Effector memory CD8-positive, alpha-beta T cell (primary cell): ENCODE measurements around the gene NRIP1.
A peak's percentile ranks its signal among the peaks of the same experiment; 100 is the strongest.

ENCODE experiments used
- ATAC-seq: fragments of 150-1000 bp; cut with Tn5 transposase; replicated peaks from 2 replicates; pipeline ENCODE4 v1.10.0; 2021; ENCODE audit warnings: mild to moderate bottlenecking, moderate library complexity
- DNase-seq, 3 experiments: peaks; one replicate each; pipeline ENCODE4 v3.0.0; 2021
- H3K27ac Mint-ChIP-seq, 2 donors: one replicate each; pipeline ENCODE4 v1.8.0; 2022; ENCODE audit warnings: mild to moderate bottlenecking in 2 of 2, mixed read lengths in 2 of 2, moderate library complexity in 2 of 2
- H3K27me3 Mint-ChIP-seq, 2 donors: one replicate each; pipeline ENCODE4 v1.8.0; 2022; ENCODE audit warnings: mixed read lengths in 2 of 2
- H3K36me3 Mint-ChIP-seq: one replicate; pipeline ENCODE4 v1.8.0; 2022; ENCODE audit warnings: mild to moderate bottlenecking, moderate library complexity, mixed read lengths; ENCODE audit not compliant: insufficient read depth
- H3K4me1 Mint-ChIP-seq, 2 donors: one replicate each; pipeline ENCODE4 v1.8.0; 2022; ENCODE audit warnings: low read depth in 2 of 2, mixed read lengths in 2 of 2
- H3K4me3 Mint-ChIP-seq, 2 donors: one replicate each; pipeline ENCODE4 v1.8.0; 2022; ENCODE audit warnings: mild to moderate bottlenecking in 2 of 2, mixed read lengths in 2 of 2, moderate library complexity in 2 of 2
- H3K9me3 Mint-ChIP-seq, 2 donors: one replicate each; pipeline ENCODE4 v1.8.0; 2022; ENCODE audit warnings: mixed read lengths in 2 of 2
- total RNA-seq, 9 experiments: gene quantifications; one replicate each; lab custom pipeline; 2026; lab: John Stamatoyannopoulos, UW

NRIP1 gene
- total RNA-seq, result 13.8 to 164 (median 46.3) reads per million in 9 experiments

DNA sequence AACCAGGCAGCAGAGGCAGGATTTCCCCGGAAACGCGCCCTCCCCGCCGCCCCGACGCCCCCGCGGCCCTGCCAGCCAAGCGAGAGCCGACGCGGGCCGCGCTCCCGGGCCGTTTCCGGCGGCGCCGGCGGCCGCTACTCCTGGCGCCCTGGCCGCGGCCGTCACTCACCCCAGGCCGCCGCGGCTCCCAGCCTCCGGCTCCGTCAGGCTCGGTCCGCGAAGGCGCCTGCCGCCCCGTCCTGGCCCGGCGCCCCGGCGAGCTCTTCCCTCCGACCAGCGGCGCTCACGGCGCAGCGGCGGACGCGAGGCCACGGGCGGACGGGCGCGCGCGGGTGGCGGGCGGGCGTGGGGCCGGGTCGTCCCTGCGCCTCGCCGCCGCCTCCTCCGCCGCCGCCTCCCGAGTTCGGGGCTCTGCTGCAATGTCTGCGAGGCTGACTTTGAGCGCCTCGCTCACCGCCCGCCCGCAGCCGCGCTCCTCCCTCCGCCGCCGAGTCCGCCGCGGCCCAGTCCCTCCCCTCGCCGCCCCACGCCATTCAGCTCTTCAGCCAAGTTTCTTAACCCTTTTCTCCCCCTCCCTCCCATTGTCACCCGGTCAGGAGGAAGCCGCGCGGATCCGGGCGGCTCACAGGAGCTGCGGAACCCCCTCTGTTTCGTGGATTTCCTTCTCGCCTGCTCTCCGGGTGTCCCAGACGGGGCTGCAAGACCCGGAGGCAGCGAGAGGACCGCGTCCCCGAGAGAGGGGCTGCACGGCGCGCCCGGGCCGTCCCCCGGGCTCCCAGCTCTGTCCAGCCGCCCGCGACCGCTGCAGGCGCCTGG lies at the start of gene NRIP1:
Gene NRIP1 (minus strand): TSS at position 425 of the 816 bp plus-strand sequence. CDS start 96,808 bp downstream, outside the sequence.
- peak; percentile 76 to 82 (median 79) for DNase-seq
- Mint-ChIP-seq H3K36me3 (peaks cover 24% of the 10 kb centered on the region), H3K4me3 (peak within 1 kb of the TSS; percentile 95 to 97), H3K4me1 (peaks cover 33 to 35% of the 10 kb centered on the region in 2 donors), H3K27me3 (peaks cover 0 to 8% of the 10 kb centered on the region in 2 donors), H3K9me3 (no peaks in the 10 kb centered on the region), H3K27ac (peak within 1 kb of the TSS; percentile 97)
- ATAC-seq, result peak; percentile 80

DNA sequence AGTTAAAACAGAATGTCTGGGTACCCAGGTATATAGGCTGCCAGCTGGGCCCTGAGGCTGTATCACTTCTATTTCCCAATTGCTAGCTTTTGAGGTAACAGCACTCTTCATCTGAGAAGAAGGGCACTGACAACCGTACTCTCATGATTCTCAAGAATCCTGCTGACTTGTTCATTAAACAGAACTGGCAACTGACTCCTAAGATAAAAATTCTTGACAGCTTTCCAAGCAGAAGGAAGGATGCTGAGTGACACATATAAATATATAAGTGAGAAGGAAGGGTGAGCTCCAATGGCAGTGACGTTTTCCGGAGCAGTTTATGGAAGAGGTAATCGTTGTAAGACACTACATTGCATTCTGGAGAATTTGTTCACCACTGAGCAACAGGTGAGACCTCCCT lies 48.1 kb upstream of the NRIP1 start:
- no peak overlapping the region for H3K27ac Mint-ChIP-seq

DNA sequence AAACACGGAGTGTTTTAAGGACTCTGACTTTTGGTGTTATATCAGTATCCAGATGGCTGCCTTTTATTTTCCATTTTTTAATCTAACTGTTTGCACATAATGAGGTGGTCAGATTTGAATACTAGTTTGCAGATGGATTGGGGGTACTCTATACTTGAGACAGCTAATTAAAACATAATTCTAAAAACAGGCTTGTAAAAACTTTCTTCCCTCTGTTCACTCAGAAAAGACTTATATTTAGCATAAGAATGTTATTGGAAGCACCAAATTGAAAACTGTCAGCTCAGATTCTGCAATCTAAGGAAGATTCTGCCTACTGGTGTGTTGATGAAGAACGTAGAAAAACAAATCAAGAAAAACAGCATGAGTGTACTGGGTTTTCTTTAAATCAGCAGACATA lies 44.0 kb upstream of the NRIP1 start:
- H3K4me1 Mint-ChIP-seq, result no peaks in the 10 kb centered on the region
- H3K9me3 Mint-ChIP-seq, result no peaks in the 10 kb centered on the region
- H3K36me3 Mint-ChIP-seq, result no peaks in the 10 kb centered on the region
- DNase-seq (no peak), ATAC-seq (no peak)
- no peak overlapping the region for H3K27ac Mint-ChIP-seq
- no peak overlapping the region for H3K4me3 Mint-ChIP-seq
- H3K27me3 Mint-ChIP-seq, result peaks cover 0 to 16% of the 10 kb centered on the region in 2 donors

More for the DNA sequence above, 48.1 kb upstream of the NRIP1 start:
- H3K4me3 Mint-ChIP-seq, result no peak overlapping the region
- H3K4me1 Mint-ChIP-seq, result no peaks in the 10 kb centered on the region
- no peaks in the 10 kb centered on the region for H3K9me3 Mint-ChIP-seq
- ATAC-seq (no peak), DNase-seq (no peak)
- no peaks in the 10 kb centered on the region for H3K36me3 Mint-ChIP-seq
- H3K27me3 Mint-ChIP-seq, result peaks cover 0 to 26% of the 10 kb centered on the region in 2 donors

DNA sequence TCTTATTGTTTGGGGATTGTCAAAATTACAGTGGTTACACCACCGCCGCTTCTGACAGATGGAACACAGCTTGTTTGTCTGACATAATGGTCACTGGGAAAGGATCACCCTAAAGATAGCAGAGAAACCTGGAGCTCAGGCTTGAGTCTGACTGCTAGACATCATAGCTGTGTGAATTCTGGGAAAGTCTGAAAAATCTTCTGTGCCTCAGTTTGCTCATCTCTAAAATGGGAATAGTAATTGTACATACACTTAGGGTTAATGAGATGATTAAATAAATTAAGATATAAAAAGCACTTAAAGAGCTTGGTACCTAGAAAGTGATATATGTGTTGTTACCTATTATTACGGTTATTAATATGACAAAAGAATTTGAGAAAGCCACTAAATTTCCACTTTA lies 39.7 kb upstream of the NRIP1 start:
- Mint-ChIP-seq H3K4me3 (no peak overlapping the region), H3K4me1 (no peaks in the 10 kb centered on the region), H3K9me3 (no peaks in the 10 kb centered on the region), H3K27ac (no peak overlapping the region), H3K27me3 (peaks cover 0 to 6% of the 10 kb centered on the region in 2 donors), H3K36me3 (no peaks in the 10 kb centered on the region)
- DNase-seq (no peak), ATAC-seq (no peak)

DNA sequence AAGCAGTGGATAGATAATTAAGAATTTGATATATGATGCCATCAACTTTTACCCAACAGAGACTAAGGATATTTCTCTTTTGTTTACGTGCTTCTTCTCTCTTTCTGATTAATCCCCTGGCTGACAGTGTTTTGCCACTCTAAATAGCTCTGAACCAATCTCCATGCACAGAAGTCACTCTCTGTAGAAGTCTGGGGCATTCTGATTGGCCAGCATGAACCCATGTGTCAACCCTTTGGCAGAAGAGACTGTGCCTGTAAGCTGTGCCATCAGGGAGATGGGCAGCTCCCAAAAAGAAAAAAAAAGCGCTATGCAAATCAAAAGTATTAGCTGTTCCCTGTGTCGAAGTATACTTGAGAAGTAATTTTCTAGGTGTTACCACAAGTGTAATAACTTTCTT lies 34.1 kb upstream of the NRIP1 start:
- Mint-ChIP-seq H3K27me3 (no peaks in the 10 kb centered on the region), H3K27ac (no peak overlapping the region), H3K4me3 (no peak overlapping the region), H3K4me1 (no peaks in the 10 kb centered on the region), H3K9me3 (no peaks in the 10 kb centered on the region), H3K36me3 (no peaks in the 10 kb centered on the region)
- DNase-seq, result no peak
- ATAC-seq, result no peak

DNA sequence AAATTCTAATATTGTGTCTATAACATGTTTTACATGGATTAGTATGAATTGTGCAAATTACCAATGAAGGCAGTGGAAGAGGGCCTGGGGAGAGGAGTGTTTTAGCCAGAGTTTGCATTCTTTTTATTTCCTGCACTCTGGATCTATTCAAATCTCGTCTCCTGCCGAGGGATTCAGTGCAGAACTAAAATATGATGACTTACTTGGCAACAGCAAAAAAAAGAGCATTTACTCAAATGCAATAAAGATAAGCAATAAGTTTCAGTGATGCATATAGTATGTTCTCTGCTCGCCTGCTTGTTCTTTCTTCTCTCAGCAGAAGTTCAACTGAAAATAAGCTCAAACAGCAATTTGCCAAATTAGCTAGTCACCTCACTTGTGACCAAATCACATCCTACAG lies 33.4 kb upstream of the NRIP1 start:
- DNase-seq (no peak), ATAC-seq (no peak)
- no peak overlapping the region for H3K4me3 Mint-ChIP-seq
- no peak overlapping the region for H3K27ac Mint-ChIP-seq
- no peaks in the 10 kb centered on the region for H3K4me1 Mint-ChIP-seq
- no peaks in the 10 kb centered on the region for H3K27me3 Mint-ChIP-seq
- H3K36me3 Mint-ChIP-seq, result no peaks in the 10 kb centered on the region
- H3K9me3 Mint-ChIP-seq, result no peaks in the 10 kb centered on the region

- no peak overlapping the region for H3K4me3 Mint-ChIP-seq
- H3K4me1 Mint-ChIP-seq, result no peaks in the 10 kb centered on the region
- ATAC-seq, result no peak
Measured at GRCh38 chr21:15097580-15097979, 32.8 kb upstream of the NRIP1 start.

GRCh38 chr21:15096146-15096545 lies 31.3 kb upstream of the NRIP1 start:
- Mint-ChIP-seq H3K4me1 (no peaks in the 10 kb centered on the region), H3K36me3 (no peaks in the 10 kb centered on the region), H3K27me3 (peaks cover 0 to under 1% of the 10 kb centered on the region in 2 donors), H3K27ac (no peak overlapping the region), H3K4me3 (no peak overlapping the region), H3K9me3 (no peaks in the 10 kb centered on the region)
- ATAC-seq (no peak), DNase-seq (no peak)

More at GRCh38 chr21:15097580-15097979, 32.8 kb upstream of the NRIP1 start:
- no peaks in the 10 kb centered on the region for H3K36me3 Mint-ChIP-seq
- H3K9me3 Mint-ChIP-seq, result no peaks in the 10 kb centered on the region
- no peaks in the 10 kb centered on the region for H3K27me3 Mint-ChIP-seq
- H3K27ac Mint-ChIP-seq, result no peak overlapping the region
- no peak for DNase-seq

- Mint-ChIP-seq H3K27me3 (peaks cover 0 to 6% of the 10 kb centered on the region in 2 donors), H3K36me3 (no peaks in the 10 kb centered on the region), H3K4me1 (no peaks in the 10 kb centered on the region), H3K4me3 (no peak overlapping the region), H3K27ac (no peak overlapping the region), H3K9me3 (no peaks in the 10 kb centered on the region)
- ATAC-seq (no peak), DNase-seq (no peak)
Measured at GRCh38 chr21:15095326-15095725, 30.5 kb upstream of the NRIP1 start.

DNA sequence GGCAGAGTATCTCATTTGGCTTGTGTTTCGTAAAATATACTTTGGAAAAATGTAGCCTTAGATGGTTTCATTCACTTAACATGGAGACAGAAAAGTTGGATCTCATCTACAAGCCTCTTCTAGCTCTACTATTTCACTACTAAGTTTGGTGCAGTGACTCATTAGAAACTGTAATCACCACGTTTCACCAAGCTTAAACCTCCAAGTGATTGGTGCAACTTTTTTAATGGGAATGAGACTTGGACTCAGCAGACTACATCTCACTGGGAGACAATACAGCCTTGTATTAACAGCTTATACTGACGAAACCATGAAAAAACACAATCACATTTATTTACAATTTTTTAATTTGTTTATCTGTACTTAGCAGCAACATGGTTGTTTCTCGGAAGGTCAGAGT lies 29.9 kb upstream of the NRIP1 start:
- no peak for ATAC-seq
- H3K27ac Mint-ChIP-seq, result no peak overlapping the region
- no peak overlapping the region for H3K4me3 Mint-ChIP-seq
- H3K27me3 Mint-ChIP-seq, result peaks cover 0 to 6% of the 10 kb centered on the region in 2 donors
- no peaks in the 10 kb centered on the region for H3K36me3 Mint-ChIP-seq
- no peaks in the 10 kb centered on the region for H3K9me3 Mint-ChIP-seq
- no peaks in the 10 kb centered on the region for H3K4me1 Mint-ChIP-seq
- no peak for DNase-seq

- H3K4me3 Mint-ChIP-seq, result no peak overlapping the region
- no peaks in the 10 kb centered on the region for H3K4me1 Mint-ChIP-seq
- ATAC-seq (no peak), DNase-seq (no peak)
- no peak overlapping the region for H3K27ac Mint-ChIP-seq
- H3K27me3 Mint-ChIP-seq, result peaks cover 0 to 13% of the 10 kb centered on the region in 2 donors
- no peaks in the 10 kb centered on the region for H3K9me3 Mint-ChIP-seq
- no peaks in the 10 kb centered on the region for H3K36me3 Mint-ChIP-seq
Measured at GRCh38 chr21:15093216-15093615, 28.4 kb upstream of the NRIP1 start.

DNA sequence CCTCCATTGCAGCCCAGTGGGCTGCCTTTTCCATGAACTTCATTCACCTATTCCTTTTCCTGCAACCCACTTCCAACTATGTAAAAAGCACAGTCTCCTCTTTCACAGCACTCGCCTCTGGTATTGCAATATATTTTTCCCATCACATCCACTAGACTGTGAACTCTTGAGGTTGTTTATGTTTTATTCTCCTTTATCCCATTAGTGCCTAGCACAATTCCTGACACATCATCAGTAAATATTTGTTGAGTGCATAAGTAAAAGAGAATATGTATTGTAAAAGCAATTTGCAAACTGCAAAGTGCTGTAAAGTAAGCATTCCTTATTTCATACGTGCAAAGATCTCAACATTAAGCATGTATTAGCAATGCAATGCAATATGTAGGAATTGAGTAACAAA lies 27.9 kb upstream of the NRIP1 start:
- ATAC-seq, result no peak
- no peaks in the 10 kb centered on the region for H3K36me3 Mint-ChIP-seq

GRCh38 chr21:15090390-15090789 lies 25.6 kb upstream of the NRIP1 start:
- no peaks in the 10 kb centered on the region for H3K9me3 Mint-ChIP-seq
- peaks cover 0 to 14% of the 10 kb centered on the region in 2 donors for H3K27me3 Mint-ChIP-seq
- H3K27ac Mint-ChIP-seq, result no peak overlapping the region

More for the DNA sequence above, 27.9 kb upstream of the NRIP1 start:
- H3K9me3 Mint-ChIP-seq, result no peaks in the 10 kb centered on the region
- DNase-seq, result no peak
- H3K4me1 Mint-ChIP-seq, result no peaks in the 10 kb centered on the region
- no peak overlapping the region for H3K4me3 Mint-ChIP-seq
- H3K27me3 Mint-ChIP-seq, result peaks cover 0 to 14% of the 10 kb centered on the region in 2 donors
- no peak overlapping the region for H3K27ac Mint-ChIP-seq

GRCh38 chr21:15088488-15088887 lies 23.7 kb upstream of the NRIP1 start:
- DNase-seq, result no peak
- no peak for ATAC-seq

More at GRCh38 chr21:15090390-15090789, 25.6 kb upstream of the NRIP1 start:
- Mint-ChIP-seq H3K4me3 (no peak overlapping the region), H3K36me3 (no peaks in the 10 kb centered on the region), H3K4me1 (no peaks in the 10 kb centered on the region)
- no peak for DNase-seq
- ATAC-seq, result no peak

More at GRCh38 chr21:15088488-15088887, 23.7 kb upstream of the NRIP1 start:
- no peaks in the 10 kb centered on the region for H3K4me1 Mint-ChIP-seq
- no peaks in the 10 kb centered on the region for H3K9me3 Mint-ChIP-seq
- peaks cover 0 to 14% of the 10 kb centered on the region in 2 donors for H3K27me3 Mint-ChIP-seq
- no peaks in the 10 kb centered on the region for H3K36me3 Mint-ChIP-seq
- H3K27ac Mint-ChIP-seq, result no peak overlapping the region
- no peak overlapping the region for H3K4me3 Mint-ChIP-seq
